Left colon (tissue), 2 donors: ENCODE data around the gene ERICH6B. TPM values are rescaled to one million over a fixed set of nuclear protein-coding genes. Genes with fewer than 3 reads are reported as not detected.

Experiments used
- ATAC-seq: fragments of 200-7000 bp; cut with Tn5 transposase; one replicate; pipeline ENCODE4 v1.9.1; 2020; ENCODE audit warnings: mild to moderate bottlenecking, moderate library complexity
- DNase-seq, 2 donors: peaks; one replicate each; pipeline ENCODE4 v3.0.0-alpha.2; 2020
- intact Hi-C, 2 donors: fragments of 100-400 bp; cut with DNase I in 1 of 2; cut with micrococcal nuclease in 1 of 2; formaldehyde crosslinking; loops; one replicate each; pipeline versions ENCODE4 v1.11.2 to v1.14.0; 2022; cut with DNase I, micrococcal nuclease
- total RNA-seq, 2 donors: library from RNA; stranded (reverse); fragmentation: NEBNext Ultra II Directional; extraction: Animal tissue kit (Norgen Biotek cat#: 25700); gene quantifications; one replicate each; pipeline ENCODE4 v1.2.1, GENCODE V29; 2021
- donor health status: DM: no; HTN: no; CAD: no.
- donor health status: DM: yes; HTN: yes; CAD: no.

ERICH6B gene
- total RNA-seq, 2 donors from 2014 or later = not detected

DNA sequence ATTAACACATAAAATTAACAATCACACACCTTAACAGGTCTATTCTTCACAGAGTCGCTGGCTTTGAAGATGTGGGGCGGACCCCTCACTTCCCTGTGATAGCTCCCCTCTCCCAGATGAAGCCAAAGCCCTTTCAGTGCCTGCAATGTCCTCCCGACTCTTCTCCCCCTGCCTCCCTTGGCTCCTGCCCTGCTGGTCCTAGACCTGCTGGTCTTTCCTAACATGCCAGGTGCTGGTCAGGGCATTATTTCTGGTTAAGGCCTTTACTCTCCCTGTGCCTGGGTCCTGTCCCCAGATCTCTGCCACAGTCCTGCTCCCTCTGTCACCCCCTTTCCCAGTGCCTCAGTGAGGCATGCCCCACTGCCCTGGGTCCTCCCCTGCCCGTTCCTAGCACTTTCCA, 12.2 kb downstream of the ERICH6B start:
- intact Hi-C loops = no loop called here
- ATAC-seq = no peak
- DNase-seq = no peak

DNA sequence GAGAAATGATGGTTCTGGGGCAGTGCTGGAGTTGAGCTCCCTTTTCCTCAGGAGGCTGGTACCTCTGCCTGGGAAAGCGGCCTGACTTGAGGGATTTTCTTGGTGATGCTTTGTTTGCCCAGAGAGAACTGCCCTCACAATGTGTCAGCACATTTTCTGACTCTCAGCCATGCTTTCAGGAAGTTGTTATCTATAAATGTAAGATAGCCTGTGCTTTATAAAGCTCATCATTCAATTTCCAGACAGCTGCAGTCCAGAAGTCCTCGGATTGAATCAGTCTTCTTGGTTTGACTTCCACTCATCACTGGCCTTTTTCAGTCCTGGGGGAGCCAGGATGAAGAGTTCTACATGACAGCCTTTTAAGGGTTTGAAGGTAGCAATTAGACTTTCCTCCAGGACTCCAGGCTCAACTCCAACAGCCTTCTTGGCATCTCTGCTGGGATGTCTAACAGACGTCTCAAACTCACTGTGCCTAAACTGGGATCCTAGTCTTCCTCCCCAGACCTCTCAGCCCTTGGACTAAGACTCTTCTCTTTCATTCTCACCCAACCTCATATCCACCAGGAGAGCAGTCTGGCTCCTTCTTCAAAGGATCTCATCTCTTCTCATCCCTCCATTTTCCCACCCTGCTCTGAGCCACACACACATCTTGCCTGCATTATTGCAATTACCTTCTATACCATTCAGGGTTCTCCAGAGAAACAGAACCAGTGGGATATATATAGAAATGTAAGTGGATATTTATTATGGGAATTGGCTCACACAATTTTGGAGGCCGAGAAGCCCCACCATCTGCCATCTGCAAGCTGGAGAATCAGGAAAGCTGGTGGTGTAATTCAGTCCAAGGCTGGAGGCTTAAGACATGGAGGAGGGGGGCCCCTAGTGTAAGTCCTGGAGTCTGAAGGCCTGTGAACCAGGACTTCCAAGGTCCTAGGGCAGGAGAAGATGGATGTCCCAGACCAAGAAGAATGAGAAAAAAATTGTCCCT, 13.1 kb downstream of the ERICH6B start:
- intact Hi-C loops = no loop called here
- DNase-seq (no peak), ATAC-seq (no peak)

GRCh38 chr13:45601680-45602079, 13.9 kb downstream of the ERICH6B start:
- ATAC-seq = no peak
- no peak for DNase-seq
- intact Hi-C loops = no loop called here

DNA sequence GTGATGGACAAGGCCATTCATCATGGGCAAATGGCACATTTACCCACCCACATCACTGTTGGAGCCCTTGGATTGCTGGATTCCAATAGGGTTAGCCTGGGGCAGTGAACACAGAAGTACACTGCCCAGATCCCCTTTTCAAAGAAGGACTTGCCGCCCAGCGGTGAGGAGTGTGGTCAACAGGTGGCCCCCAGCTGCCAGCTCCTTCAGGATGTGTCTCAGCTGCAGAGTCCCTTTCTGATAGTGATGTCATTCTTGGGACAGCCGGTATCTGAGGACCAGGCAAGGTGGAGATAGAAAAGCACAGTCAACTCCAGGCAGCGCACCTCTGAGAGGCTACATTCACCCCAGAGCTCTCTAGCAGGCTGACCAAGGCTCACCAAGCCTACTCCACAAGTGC, 16.9 kb downstream of the ERICH6B start:
- no peak for ATAC-seq
- intact Hi-C loops = no loop called here
- DNase-seq = no peak

- no peak for ATAC-seq
- no peak for DNase-seq
- intact Hi-C loops = no loop called here
Measured at GRCh38 chr13:45596800-45597475, 18.6 kb downstream of the ERICH6B start.

DNA sequence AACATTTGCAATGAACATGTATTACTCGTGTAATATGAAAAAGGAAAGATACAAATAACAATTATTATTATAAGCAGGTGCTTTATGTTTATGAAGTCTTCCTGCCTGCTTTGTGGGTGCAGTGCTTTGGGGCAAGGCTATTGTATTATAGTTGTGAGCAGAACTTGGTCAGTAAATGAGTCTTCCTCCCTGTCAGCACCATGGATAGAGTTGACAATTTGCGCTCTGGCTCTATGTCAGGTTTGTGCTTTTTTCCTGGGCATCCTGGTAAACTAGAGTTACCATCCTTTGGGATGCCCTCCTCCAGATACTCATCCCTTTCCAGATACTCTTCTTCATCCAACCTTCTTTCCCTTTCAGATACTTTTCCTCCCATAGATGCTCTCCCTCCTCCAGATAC, 19.6 kb downstream of the ERICH6B start:
- intact Hi-C loops = no loop called here
- no peak for ATAC-seq
- no peak for DNase-seq

GRCh38 chr13:45594764-45595163, 20.8 kb downstream of the ERICH6B start:
- ATAC-seq (no peak), DNase-seq (no peak)
- intact Hi-C loops = no loop called here

- ATAC-seq = no peak
- intact Hi-C loops = no loop called here
- no peak for DNase-seq
Measured at GRCh38 chr13:45594227-45594626, 21.3 kb downstream of the ERICH6B start.

DNA sequence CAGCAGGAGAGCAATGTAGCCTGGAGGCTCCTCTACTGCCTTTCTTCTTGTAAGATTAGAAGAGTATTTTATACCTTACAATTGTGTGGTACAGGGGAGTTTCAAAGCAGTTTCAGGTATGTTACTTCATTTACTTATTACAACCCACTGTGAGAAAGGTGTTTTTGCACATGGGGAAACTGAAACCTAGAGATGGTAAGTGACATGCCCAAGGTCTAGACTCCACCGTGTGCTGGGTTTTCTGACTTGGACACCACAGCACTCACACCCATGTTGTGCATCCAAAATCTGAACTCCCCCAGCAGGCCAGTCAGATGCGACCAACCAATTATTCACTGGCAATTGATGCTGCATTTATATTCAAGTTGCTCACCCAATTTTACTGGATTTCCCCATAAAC, 22.8 kb downstream of the ERICH6B start:
- DNase-seq = no peak
- ATAC-seq = no peak
- intact Hi-C loops = no loop called here

DNA sequence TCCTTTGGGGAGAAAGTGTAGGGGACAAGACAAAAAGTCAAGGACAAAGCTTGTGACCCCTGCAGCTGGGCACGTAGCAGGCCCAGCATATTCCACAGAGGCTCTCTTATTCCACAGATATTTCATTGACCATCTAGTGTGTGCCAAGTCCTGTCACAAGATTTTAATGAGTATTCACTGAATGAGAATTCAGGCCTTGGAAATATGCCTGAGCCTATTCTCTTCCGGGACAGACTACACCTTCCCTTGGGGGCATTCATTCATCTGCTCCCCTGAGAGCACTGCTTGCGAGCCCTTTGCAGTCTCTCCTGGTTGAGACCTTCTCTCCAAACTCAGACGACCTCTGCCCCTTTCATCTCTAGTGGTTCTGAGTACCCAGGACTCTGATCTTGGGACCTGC, 25.5 kb downstream of the ERICH6B start:
- DNase-seq (no peak), ATAC-seq (no peak)
- intact Hi-C loops = no loop called here

- DNase-seq (no peak), ATAC-seq (no peak)
- intact Hi-C loops = no loop called here
Measured at GRCh38 chr13:45587897-45588296, 27.6 kb downstream of the ERICH6B start.

- intact Hi-C loops = no loop called here
- DNase-seq (no peak), ATAC-seq (peak; percentile 51)
Measured at GRCh38 chr13:45584816-45585215, 30.7 kb downstream of the ERICH6B start.

DNA sequence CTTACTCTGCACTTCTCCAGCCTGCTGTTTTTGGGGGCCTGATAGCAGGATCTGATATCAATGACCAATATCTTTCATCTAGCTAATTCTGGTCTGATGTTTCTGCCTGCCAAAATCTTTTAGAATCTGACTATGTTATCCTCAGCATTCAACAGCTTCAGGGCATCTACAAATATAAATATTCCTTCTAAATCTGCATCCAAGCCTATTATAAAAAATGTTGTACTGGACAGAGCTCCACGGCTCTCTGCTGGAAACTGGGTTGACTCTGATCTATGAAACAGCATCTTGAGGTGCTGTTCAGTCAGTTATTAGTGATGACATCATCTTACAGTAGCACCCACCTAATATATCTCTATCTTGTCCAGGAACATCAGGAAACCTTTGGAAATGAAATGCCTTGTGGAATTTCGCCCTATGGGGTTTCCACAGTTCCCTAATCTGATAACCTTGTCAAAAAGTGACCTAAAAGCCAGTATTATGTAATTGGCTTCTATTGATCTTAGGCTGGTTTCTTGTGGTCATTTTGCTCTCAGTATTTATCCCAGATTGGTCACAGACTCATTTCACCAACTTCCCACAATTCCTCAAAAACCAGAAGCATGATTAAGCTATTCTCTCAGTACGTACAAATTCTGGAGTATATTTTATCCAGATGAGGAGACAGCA, 33.0 kb downstream of the ERICH6B start:
- no peak for ATAC-seq
- intact Hi-C loops = no loop called here

GRCh38 chr13:45576466-45576865, 39.1 kb downstream of the ERICH6B start:
- DNase-seq = no peak
- intact Hi-C loops = no loop called here
- no peak for ATAC-seq

More for the DNA sequence above, 33.0 kb downstream of the ERICH6B start:
- no peak for DNase-seq

DNA sequence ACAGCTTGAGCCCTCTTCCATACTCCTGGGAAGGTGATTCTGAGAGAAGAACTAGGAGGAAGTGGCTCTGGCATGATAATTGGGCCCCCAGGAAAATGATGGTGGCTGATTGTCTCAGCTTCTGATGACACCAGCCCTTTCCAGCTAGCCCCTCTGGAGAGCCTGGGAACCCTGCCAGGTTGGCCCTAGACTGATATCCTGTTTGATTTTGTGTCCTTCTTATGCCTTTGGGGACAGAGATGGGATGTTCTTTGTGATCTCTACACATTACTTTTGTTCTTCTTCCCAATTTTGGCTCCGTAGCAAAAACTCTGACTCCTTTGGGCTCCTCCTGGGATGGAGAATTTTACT, 39.7 kb downstream of the ERICH6B start:
- no peak for DNase-seq
- intact Hi-C loops = no loop called here
- ATAC-seq = no peak

- DNase-seq (no peak), ATAC-seq (no peak)
- intact Hi-C loops = no loop called here
Measured at GRCh38 chr13:45575146-45575829, 40.3 kb downstream of the ERICH6B start.

DNA sequence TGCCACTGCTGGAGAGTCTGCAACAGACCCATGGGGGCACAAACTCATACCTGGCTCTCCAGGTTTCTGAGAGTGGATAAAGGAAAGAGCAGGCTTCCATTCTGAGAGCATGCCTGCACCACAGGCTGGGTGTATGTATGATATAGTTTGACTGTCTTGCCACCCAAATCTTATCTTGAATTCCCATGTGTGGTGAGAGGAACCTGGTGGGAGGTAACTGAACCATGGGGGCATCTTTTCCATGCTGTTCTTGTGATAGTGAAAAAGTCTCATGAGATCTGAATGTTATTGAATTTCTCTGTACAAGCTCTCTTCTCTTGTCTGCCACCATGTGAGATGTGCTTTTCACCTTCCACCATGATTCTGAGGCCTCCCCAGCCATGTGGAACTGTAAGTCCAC, 50.2 kb downstream of the ERICH6B start:
- ATAC-seq = no peak
- DNase-seq = no peak
- intact Hi-C loops = no loop called here

DNA sequence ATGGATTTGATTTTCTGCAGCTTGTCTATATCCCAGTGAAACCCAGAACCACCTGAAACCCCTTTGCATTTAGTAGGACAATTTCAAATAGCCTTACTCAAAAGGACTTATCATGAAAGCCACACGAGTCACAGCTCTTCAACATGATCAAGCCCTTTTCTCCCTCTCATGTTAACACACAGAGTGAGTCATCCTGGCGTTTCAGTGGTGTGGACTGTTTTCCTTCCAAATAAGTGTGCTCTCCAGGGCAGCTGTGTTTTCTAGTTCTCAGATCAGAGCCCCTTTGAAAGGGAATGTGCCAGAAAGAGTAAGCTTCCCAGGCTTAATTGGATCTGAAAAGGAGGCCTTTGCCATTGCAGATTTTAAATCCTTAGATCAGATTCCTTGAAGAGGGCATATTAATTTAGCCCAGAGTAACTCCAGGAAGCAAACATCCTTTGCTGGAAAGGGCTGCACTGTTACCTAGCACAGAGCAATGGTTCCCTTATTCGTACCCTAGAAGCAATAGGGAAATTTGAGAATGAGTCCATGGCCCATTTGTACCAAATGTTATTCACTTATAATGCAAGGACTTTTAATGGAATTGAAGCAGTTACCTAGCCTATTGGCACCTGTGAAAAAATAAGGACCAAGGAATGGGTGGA, 51.3 kb downstream of the ERICH6B start:
- no peak for ATAC-seq
- no peak for DNase-seq
- intact Hi-C loops = no loop called here

DNA sequence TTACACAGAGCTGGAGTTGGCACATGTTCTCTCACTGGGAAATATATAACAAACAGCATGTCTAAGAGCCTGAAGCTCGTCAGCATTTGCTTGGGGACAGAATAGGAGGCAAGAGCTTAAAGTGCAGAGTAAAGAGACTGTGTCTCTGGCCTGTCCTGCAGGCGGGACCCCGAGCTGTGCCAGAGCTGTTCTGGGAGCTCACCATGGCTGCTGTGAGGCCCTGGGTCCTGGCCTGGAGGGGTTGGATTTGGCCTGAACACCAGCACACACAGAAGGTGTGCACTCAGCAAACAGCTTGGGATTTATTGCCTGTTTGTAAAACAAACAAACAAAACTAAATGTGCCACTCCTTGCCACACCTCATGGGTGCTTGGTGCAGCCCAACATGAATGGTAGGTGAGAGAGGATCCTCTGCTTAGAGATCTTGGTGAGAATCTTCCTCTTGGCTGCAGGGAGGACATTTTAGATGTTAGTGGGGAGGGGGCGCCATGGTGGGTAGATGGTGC, 60.9 kb downstream of the ERICH6B start:
- DNase-seq (no peak), ATAC-seq (peak; percentile 54)
- intact Hi-C loops = no loop called here
